Memory B cell (primary cell): ENCODE data around the gene ARIH2.

ENCODE experiments used
- ATAC-seq: fragments of 150-1000 bp; cut with Tn5 transposase; 2 replicates; pipeline ENCODE4 v1.10.0; 2021; ENCODE audit warnings: low read depth, mild to moderate bottlenecking, moderate library complexity
- DNase-seq, 2 donors: peaks; one replicate each; pipeline ENCODE4 v3.0.0; 2022; ENCODE audit warnings: low spot score in 2 of 2
- H3K27ac Mint-ChIP-seq: one replicate; pipeline ENCODE4 v1.8.0; 2022; ENCODE audit warnings: mild to moderate bottlenecking, moderate library complexity, mixed read lengths
- H3K27me3 Mint-ChIP-seq: one replicate; pipeline ENCODE4 v1.8.0; 2022; ENCODE audit warnings: mixed read lengths
- H3K36me3 Mint-ChIP-seq: one replicate; pipeline ENCODE4 v1.8.0; 2022; ENCODE audit warnings: mild to moderate bottlenecking, mixed read lengths
- H3K4me1 Mint-ChIP-seq: one replicate; pipeline ENCODE4 v1.8.0; 2022; ENCODE audit warnings: mixed read lengths
- H3K4me3 Mint-ChIP-seq: one replicate; pipeline ENCODE4 v1.8.0; 2022; ENCODE audit warnings: mild to moderate bottlenecking, moderate library complexity, mixed read lengths
- H3K9me3 Mint-ChIP-seq: one replicate; pipeline ENCODE4 v1.8.0; 2022; ENCODE audit warnings: mixed read lengths

Gene ARIH2

DNA sequence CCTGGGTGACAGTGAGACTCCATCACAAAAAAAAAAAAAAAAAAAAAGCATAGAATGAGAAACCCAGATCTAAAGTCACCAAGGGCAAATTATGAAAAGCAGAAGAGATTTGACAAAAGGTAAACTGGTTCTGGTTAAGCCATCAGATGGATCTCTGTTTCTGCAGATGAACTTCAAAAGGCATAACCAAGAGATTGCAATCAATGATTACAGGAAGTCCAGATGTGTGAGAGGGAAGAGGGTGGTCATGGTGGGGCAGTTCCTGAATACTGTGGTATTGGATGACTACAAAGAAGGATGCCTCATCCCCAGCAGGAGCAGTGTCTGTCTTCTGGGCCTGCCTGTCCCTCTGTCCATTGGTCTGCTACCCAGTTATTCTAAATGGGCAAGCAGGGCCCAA lies 75.2 kb downstream of the ARIH2 start:
- H3K36me3 Mint-ChIP-seq, result peaks cover 6% of the 10 kb centered on the region
- H3K27me3 Mint-ChIP-seq, result no peaks in the 10 kb centered on the region
- H3K4me3 Mint-ChIP-seq, result no peak overlapping the region
- DNase-seq (no peak), ATAC-seq (no peak)
- no peak overlapping the region for H3K27ac Mint-ChIP-seq
- H3K4me1 Mint-ChIP-seq, result peaks cover 24% of the 10 kb centered on the region
- H3K9me3 Mint-ChIP-seq, result no peaks in the 10 kb centered on the region

DNA sequence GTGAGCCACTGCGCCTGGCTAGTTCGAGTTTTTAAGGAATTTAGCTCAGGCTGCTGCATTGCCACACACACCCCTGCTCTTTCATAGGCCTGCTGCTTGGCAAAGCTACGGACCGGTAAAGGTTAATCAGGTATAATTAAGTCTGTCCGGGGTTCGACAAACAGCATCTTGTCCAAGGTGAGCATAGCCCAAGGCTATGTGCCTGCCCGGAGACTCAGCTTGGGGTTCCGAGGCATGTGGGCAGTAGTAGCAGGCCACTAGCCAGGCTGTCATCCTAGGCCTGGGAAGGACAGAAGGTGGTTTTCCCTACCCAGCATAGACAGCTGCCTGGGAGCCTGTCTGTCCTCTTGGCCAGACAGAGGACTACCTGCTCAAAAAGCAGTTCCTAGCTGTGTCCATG lies 78.0 kb downstream of the ARIH2 start:
- Mint-ChIP-seq H3K4me3 (no peak overlapping the region), H3K27ac (no peak overlapping the region), H3K27me3 (no peaks in the 10 kb centered on the region), H3K9me3 (no peaks in the 10 kb centered on the region), H3K36me3 (peaks cover 6% of the 10 kb centered on the region), H3K4me1 (peaks cover 8% of the 10 kb centered on the region)
- DNase-seq (no peak), ATAC-seq (no peak)

DNA sequence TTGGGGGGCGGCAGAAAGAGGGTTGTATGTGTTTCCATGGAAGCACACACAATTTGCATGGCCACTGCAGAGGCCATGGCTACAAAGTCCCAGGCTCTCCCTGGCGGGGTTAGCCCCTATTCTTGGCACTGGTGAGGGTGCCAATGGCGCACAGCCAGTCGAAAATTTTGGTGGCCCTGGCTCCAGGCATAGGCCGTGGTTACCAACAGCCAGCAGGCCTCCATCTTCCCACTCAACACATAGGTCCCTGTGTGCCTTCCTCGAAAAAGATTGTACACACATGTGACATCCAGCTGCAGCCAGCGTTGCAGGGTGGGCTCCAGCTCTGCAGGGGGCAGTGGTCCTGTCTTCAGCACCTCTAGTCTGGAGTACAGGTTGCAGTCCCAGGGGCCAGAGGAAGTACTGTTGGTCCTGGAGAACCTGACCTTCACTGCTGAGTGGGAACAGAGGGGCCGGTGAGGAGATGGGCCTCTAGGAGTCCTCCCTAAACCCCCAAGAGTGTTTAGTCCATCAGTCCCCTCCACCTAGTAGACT lies 78.5 kb downstream of the ARIH2 start:
- no peaks in the 10 kb centered on the region for H3K27me3 Mint-ChIP-seq
- ATAC-seq, result no peak
- DNase-seq, result no peak
- no peak overlapping the region for H3K27ac Mint-ChIP-seq
- H3K4me3 Mint-ChIP-seq, result no peak overlapping the region
- H3K36me3 Mint-ChIP-seq, result peaks cover 6% of the 10 kb centered on the region
- peaks cover 7% of the 10 kb centered on the region for H3K4me1 Mint-ChIP-seq
- H3K9me3 Mint-ChIP-seq, result no peaks in the 10 kb centered on the region

DNA sequence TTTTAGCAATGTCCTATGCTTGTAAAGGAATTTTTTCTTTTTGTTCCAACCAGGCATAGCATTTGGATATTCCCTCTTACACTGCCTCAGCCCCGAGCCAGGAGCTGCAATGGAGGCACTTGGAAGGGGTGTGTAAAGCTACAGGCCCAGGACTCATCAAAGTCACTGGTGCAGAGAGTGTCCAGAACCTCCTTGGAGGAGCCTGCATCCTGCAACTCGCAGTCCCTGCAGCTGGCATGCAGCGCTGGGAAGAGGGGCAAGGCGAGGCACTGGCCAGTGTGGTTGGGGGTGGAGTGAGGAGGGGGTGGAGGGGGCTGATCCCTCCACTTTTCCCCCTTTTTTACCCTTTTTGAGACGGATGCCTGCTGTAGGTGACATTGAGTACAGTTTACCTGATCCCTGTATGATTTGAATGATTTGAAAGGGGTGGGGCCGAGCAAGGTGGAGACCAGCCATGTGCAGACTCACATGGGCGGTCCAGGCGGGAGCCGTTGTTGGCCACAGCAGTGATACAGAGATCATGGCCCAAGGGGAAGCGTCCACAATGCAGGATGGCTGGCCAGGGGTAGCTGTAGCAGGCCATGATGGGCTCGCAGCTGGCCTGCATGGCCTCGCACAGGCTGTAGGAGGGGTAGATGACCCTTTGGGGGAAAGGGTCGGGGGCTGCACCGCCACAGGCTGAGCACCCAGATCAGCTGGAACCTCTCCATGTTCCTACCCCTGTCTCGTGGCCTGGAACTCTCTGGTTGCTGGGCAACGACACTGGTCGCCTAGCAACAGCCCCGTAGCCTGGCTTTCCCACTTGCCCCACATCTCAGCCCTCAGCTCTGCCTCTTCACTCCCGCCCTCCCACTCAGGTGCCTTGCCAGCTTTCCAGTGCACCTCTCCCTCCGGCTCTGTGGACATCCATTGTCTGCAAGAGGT lies 79.3 kb downstream of the ARIH2 start:
- no peak for ATAC-seq
- Mint-ChIP-seq H3K9me3 (no peaks in the 10 kb centered on the region), H3K27me3 (no peaks in the 10 kb centered on the region), H3K27ac (no peak overlapping the region), H3K4me3 (no peak overlapping the region), H3K4me1 (peaks cover 7% of the 10 kb centered on the region), H3K36me3 (peaks cover 6% of the 10 kb centered on the region)
- no peak for DNase-seq

DNA sequence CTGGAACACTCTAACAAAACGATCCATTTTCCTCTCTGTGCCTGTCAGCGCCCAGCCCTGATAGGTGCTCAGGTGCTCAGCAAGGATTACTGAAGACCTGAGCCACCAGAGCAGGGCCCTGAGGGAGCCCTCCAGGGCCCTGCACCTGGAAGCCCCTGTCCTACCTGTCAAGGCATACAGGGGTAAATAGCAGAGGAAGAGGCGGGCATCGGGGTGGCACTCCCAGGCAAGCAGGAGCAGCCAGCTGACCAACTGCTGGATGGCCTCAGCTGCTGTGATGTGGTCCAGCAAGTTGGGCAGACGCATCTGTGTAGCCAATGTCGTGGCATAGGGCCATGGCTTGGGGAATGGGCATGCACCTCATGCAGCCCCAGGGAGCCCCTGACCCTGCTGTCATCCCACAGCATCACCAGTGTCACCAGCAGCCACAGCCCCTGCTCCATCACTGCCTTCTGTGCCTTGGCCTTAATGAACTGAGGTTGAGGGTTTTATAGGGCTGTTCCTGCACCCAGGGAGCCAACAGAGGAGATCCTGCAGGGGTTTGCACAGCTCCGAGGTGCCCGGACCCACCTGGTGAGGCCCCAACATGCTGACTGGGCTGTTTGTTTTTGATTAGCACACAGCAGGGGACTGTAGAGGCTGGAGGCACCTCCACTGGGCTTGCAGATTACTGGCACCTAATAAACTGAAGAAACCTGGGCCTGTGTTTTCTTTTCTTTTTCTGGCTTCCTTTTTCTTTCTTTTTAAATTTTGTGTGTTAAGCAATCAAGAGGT lies 80.6 kb downstream of the ARIH2 start:
- H3K9me3 Mint-ChIP-seq, result no peaks in the 10 kb centered on the region
- peaks cover 6% of the 10 kb centered on the region for H3K36me3 Mint-ChIP-seq
- H3K27ac Mint-ChIP-seq, result peak overlapping the region; percentile 15
- H3K4me1 Mint-ChIP-seq, result peaks cover 5% of the 10 kb centered on the region
- ATAC-seq (no peak), DNase-seq (no peak)
- H3K27me3 Mint-ChIP-seq, result no peaks in the 10 kb centered on the region
- no peak overlapping the region for H3K4me3 Mint-ChIP-seq

DNA sequence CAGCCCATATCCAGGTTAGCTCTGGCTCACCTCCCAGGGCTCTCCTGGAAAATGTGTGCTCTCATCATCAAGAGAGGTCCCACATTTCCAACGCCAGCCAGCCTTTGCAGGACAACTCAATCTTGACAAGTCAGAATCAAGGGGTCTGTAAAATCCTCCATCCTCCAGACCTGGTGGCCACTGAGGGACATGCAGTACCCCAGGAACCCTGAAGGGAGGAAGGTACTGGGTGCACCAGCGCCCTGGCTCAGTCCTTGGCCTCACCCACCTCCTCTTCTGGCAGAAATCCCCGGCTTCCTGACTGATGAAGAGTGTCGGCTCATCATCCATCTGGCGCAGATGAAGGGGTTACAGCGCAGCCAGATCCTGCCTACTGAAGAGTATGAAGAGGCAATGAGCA lies 82.5 kb downstream of the ARIH2 start:
- Mint-ChIP-seq H3K9me3 (no peaks in the 10 kb centered on the region), H3K27me3 (no peaks in the 10 kb centered on the region), H3K36me3 (no peaks in the 10 kb centered on the region), H3K27ac (no peak overlapping the region), H3K4me3 (no peak overlapping the region), H3K4me1 (peaks cover 2% of the 10 kb centered on the region)
- ATAC-seq (no peak), DNase-seq (no peak)

DNA sequence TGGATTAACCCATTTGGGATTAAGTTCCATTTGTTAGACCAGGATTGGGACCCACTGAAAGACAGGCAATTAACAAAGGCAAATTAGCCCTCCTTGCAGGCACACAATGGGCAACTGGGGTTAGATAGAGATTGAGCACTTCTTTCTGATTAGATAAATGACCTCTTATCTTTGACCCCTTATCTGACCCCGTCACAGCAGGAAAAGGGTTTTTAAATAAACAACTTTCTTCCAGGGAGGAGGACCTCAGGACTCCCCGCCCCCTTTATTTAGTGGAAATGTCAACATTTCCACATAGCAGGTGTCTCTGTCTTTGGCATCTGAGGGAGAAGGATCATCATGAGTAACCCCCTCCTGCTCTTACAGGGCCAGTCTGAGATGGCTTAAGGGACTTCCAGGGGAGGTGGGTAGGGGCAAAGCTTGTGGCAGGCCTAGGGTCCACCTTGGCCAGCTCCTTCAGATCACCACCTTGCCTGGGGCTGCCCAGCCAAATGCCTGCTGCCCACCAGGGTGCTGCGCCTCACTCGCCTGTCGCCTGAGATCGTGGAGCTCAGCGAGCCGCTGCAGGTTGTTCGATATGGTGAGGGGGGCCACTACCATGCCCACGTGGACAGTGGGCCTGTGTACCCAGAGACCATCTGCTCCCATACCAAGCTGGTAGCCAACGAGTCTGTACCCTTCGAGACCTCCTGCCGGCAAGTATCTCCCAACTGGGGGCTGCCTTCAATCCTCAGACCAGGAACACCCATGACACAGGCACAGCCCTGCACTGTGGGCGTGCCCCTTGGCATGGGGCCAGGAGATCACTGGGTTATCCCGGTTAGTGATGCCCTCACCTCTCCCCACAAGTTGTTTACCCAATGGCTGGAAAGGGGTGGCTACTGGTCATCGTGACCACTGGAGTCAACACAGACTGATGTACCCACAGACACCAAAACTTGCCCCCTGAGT lies 86.0 kb downstream of the ARIH2 start:
- H3K36me3 Mint-ChIP-seq, result no peaks in the 10 kb centered on the region
- H3K4me1 Mint-ChIP-seq, result peaks cover 19% of the 10 kb centered on the region
- H3K4me3 Mint-ChIP-seq, result no peak overlapping the region
- H3K9me3 Mint-ChIP-seq, result no peaks in the 10 kb centered on the region
- no peaks in the 10 kb centered on the region for H3K27me3 Mint-ChIP-seq
- no peak overlapping the region for H3K27ac Mint-ChIP-seq
- no peak for DNase-seq
- ATAC-seq, result no peak

DNA sequence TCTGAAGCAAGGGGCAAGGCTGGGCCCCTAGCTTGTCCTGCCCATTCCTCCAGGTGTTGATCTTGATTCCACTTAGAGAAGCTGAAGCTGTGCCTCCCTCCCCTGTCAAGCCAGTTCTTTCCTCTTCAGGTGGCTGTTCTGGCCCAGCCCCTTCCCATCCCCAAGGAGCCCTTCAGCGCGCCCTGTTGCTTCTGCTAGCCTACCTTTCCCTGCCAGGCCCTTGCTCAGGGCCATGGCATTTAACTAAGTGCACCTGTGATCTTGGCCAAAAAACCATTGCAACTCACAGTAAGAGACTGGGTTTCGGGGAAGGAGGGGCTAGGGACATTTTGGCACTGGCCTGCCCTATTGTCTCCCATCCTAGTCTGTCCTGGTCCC lies 86.7 kb downstream of the ARIH2 start:
- H3K27me3 Mint-ChIP-seq, result no peaks in the 10 kb centered on the region
- DNase-seq (no peak), ATAC-seq (no peak)
- no peaks in the 10 kb centered on the region for H3K9me3 Mint-ChIP-seq
- no peaks in the 10 kb centered on the region for H3K36me3 Mint-ChIP-seq
- H3K4me3 Mint-ChIP-seq, result no peak overlapping the region
- H3K4me1 Mint-ChIP-seq, result peaks cover 19% of the 10 kb centered on the region
- no peak overlapping the region for H3K27ac Mint-ChIP-seq

DNA sequence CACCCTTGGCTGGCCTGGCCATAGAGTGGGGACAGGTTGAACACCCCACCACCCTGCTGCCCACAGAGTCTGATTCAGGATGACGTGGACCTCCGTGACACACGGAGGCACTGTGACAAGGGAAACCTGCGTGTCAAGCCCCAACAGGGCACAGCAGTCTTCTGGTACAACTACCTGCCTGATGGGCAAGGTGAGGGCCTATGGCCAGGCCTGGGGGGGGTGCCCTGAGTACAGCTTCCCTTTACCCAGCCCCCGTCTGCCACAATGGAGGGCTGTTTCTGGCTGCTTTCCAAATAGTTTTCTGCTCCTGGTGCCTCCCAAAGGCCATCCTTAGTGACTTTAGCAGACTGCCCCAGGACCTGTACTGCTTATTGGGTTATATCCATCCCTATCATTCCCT lies 87.4 kb downstream of the ARIH2 start:
- Mint-ChIP-seq H3K4me1 (peaks cover 19% of the 10 kb centered on the region), H3K27ac (peak overlapping the region; percentile 99), H3K9me3 (no peaks in the 10 kb centered on the region), H3K4me3 (peak overlapping the region; percentile 100), H3K36me3 (no peaks in the 10 kb centered on the region), H3K27me3 (no peaks in the 10 kb centered on the region)
- no peak for ATAC-seq
- DNase-seq, result no peak

DNA sequence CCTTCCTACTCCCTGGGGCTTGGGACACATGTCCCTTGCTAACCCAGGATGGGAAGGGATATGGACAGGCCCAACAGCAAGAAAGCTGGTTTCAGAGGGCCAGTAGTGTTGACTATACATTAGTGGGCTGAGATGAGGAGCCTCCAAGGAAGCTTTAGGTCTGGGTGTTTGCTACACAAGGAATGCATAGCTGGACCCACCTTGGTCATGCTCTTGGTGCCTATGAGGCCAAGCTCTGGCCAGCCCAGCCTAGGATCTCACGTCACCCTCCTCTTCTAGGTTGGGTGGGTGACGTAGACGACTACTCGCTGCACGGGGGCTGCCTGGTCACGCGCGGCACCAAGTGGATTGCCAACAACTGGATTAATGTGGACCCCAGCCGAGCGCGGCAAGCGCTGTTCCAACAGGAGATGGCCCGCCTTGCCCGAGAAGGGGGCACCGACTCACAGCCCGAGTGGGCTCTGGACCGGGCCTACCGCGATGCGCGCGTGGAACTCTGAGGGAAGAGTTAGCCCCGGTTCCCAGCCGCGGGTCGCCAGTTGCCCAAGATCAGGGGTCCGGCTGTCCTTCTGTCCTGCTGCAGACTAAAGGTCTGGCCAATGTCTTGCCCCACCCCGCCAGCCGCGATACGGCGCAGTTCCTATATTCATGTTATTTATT lies 87.9 kb downstream of the ARIH2 start:
- H3K9me3 Mint-ChIP-seq, result no peaks in the 10 kb centered on the region
- no peaks in the 10 kb centered on the region for H3K36me3 Mint-ChIP-seq
- no peaks in the 10 kb centered on the region for H3K27me3 Mint-ChIP-seq
- peak overlapping the region; percentile 99 for H3K27ac Mint-ChIP-seq
- peaks cover 20% of the 10 kb centered on the region for H3K4me1 Mint-ChIP-seq
- peak overlapping the region; percentile 100 for H3K4me3 Mint-ChIP-seq
- ATAC-seq, result no peak
- DNase-seq, result no peak

DNA sequence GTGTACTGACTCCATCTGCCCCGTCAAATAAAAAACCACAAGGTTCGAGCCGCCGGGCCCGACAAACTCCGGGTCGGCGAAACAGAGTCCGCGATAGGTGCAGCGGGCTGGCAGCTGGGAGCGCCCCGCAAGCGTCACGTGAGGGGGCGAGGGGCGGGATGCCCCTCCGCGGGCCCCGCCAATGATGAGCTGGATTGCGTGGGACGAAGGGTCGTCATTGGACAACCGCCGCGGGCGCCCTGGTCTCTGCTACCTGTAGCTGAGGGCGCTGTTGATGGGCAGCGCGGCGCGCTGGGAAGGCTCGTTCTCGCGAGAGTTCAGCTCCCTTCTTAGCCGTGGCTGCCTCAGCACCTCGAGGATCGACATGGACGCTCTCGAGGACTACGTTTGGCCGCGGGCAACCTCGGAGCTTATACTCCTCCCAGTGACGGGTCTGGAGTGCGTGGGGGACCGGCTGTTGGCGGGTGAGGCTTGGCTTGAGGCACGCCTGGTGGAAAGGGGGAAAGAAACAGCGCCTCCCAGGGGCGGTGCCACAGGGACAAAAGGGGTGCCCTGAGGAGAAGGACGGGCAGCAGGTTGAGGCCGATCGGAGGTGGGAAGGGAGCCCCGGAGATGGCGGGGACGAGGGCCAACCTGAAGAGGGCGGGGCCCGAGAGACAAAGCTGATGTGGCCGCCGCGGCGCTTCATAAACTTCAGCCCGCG lies 88.6 kb downstream of the ARIH2 start, which contains the start of gene WDR6:
Gene WDR6 (plus strand): TSS at position 324 of the 703 bp plus-strand sequence. CDS start 41 bp downstream, at position 365.
- Mint-ChIP-seq H3K9me3 (no peaks in the 10 kb centered on the region), H3K27ac (peak within 1 kb of the TSS; percentile 99), H3K36me3 (no peaks in the 10 kb centered on the region), H3K4me1 (peaks cover 20% of the 10 kb centered on the region), H3K4me3 (peak within 1 kb of the TSS; percentile 100), H3K27me3 (no peaks in the 10 kb centered on the region)
- peak; percentile 88 for ATAC-seq
- peak; percentile 90 to 96 for DNase-seq

DNA sequence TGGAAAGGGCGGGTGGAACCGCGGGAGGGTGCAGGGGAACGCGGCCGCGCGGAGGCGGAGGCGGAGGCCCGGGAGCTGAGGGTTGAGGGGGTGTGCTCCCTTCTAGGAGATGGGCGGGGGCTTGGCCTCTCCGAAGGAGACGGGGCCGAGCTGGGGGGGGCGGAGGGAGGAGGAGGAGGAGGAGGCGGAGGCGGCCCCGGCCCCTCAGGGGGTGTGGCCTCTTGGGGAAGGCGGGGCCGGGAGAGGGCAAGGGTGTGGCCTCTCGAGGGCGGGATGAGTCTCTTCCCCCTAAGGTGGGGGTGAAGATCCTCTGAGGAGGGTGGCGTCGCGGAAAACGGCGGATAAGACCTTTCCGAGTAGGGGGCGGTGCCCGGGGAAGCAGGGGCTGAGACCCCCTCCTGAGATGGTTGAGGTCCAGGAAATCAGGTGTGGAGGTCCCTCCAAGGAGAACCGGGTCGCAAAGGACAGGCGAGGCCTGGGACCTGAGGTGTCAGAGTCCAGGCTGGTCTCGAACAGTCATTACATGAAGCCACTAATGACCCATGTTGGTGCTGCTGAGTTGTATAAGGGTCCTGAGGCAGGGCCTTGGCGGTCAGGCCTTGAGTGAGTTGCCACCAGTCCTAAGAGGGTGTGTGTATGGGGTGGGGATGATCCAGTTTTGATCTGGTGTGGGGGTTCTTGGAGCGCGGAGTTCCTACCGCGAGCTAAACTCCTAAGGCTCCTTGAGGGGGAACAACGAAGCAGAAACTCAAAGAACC lies 89.3 kb downstream of the ARIH2 start:
- no peaks in the 10 kb centered on the region for H3K27me3 Mint-ChIP-seq
- H3K4me3 Mint-ChIP-seq, result peak overlapping the region; percentile 100
- DNase-seq, result peak; percentile 82
- peak overlapping the region; percentile 99 for H3K27ac Mint-ChIP-seq
- peak; percentile 52 for ATAC-seq
- H3K4me1 Mint-ChIP-seq, result peaks cover 20% of the 10 kb centered on the region
- no peaks in the 10 kb centered on the region for H3K9me3 Mint-ChIP-seq
- H3K36me3 Mint-ChIP-seq, result no peaks in the 10 kb centered on the region
